Lower leg skin (tissue), 4 donors: ENCODE measurements around the gene DCAF17. TPM values are rescaled to one million over a fixed set of nuclear protein-coding genes. Genes with fewer than 3 reads are reported as not detected.

ENCODE experiments used
- DNase-seq, 2 donors: peaks; one replicate each; pipeline ENCODE4 v3.0.0-alpha.2; 2019; ENCODE audit warnings: low spot score in 2 of 2
- H3K4me3 ChIP-seq: fragments of 200-600 bp; sonication (generic); 2 replicates; pipeline ENCODE4 v1.5.1; 2017; ENCODE audit warnings: mild to moderate bottlenecking, low read depth; ENCODE audit not compliant: poor library complexity, severe bottlenecking
- POLR2A ChIP-seq, 2 donors: fragments of 450-650 bp; IDR thresholded peaks; one replicate each; pipeline ENCODE4 v1.6.1; 2016 to 2017; ENCODE audit warnings: antibody characterized with exemption in 2 of 2, mild to moderate bottlenecking in 1 of 2, moderate library complexity in 1 of 2
- WGBS, 2 donors: methylation state at CpG; one replicate each; pipeline ENCODE4 v1.1.5; 2018; 5-methylcytosine and 5-hydroxymethylcytosine counted together
- intact Hi-C: fragments of 100-400 bp; cut with DNase I; formaldehyde crosslinking; loops from one replicate; pipeline ENCODE4 v1.15.0; 2023; ENCODE audit warnings: low total_unique reads
- total RNA-seq, 4 donors: library from RNA; depleted of rRNA; stranded (reverse); fragments of >200 nt; gene quantifications; one replicate each; pipeline ENCODE4 v1.1.0, GENCODE V29; 2016
- TF ChIP-seq, protein P1 (sequence below), 3 donors: fragments of 450-650 bp; IDR thresholded peaks; one replicate each; pipeline ENCODE4 v1.5.1; 2016; ENCODE audit warnings: antibody characterized with exemption in 3 of 3, mild to moderate bottlenecking in 3 of 3, moderate library complexity in 2 of 3

The DCAF17 gene
- total RNA-seq, 4 donors from 2014 or later, result 10.5 to 17.1 (median 14.0) TPM

DNA sequence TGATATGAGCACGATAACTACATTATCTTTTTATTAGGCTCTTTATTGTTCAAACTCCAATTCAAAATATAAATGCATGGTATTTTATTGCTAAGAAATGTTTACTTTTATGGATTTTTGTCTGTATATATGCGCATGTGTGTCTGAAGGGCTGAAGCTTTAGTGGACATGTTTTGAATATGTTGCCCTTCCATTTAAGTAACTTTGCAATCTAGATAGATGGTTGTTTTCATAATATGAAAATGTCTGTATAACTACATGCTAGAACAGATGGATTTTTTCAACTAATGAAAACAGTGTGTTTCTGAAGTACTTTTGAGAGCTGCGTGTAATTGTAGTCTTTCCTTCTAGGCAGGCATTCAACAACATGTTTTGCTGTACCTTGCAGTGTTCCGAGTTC is 18.7 kb downstream of the DCAF17 start:
- H3K4me3 ChIP-seq, result no peak overlapping the region
- intact Hi-C loops, result no loop called here
- DNase-seq, result no peak
- TF ChIP-seq, protein P1, sequence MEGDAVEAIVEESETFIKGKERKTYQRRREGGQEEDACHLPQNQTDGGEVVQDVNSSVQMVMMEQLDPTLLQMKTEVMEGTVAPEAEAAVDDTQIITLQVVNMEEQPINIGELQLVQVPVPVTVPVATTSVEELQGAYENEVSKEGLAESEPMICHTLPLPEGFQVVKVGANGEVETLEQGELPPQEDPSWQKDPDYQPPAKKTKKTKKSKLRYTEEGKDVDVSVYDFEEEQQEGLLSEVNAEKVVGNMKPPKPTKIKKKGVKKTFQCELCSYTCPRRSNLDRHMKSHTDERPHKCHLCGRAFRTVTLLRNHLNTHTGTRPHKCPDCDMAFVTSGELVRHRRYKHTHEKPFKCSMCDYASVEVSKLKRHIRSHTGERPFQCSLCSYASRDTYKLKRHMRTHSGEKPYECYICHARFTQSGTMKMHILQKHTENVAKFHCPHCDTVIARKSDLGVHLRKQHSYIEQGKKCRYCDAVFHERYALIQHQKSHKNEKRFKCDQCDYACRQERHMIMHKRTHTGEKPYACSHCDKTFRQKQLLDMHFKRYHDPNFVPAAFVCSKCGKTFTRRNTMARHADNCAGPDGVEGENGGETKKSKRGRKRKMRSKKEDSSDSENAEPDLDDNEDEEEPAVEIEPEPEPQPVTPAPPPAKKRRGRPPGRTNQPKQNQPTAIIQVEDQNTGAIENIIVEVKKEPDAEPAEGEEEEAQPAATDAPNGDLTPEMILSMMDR (IDR thresholded peaks at IDR 0.05), result no peak
- no peak for TF ChIP-seq POLR2A (IDR thresholded peaks at IDR 0.05)
- 91 to 95% methylated on average over 4 of the region's 4 CpGs for WGBS, 2 donors

DNA sequence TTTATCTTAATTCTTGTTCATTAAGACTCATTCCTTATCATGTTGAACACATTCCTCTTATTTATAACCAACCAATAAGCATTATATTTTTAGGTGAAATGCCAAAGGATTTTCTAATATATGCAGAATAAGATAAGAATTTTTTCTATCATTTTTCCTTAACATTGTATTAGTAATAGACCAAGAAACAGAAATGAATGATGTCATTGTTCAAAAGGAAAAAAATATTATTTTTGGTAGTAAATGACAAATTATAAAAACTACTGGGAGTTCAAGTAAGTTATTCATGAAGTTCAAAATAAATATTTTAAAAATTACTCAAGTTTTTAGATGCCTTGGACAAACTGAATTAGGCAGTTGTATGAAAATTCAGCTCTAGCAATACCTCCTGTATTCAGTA is 25.5 kb downstream of the DCAF17 start:
- H3K4me3 ChIP-seq, result no peak overlapping the region
- intact Hi-C loops, result no loop called here
- TF ChIP-seq, protein P1 (IDR thresholded peaks at IDR 0.05), result no peak
- no peak for TF ChIP-seq POLR2A (IDR thresholded peaks at IDR 0.05)
- no peak for DNase-seq

DNA sequence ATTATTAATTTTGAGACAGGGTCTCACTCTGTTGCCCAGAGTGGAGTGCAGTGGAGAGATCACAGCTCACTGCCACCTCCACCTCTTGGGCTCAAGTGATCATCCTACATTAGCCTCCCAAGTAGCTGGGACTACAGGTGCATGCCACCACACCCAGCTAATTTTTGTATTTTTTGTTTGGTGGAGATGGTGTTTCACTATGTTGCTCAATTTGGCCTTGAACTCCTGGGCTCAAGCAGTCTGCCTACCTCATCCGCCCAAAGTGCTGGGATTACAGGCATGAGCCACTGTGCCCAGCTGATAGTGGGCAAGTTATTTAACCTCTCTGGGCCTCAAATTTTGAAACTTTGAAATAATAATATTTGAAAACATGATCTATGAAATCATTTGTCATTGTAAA is 26.5 kb downstream of the DCAF17 start:
- intact Hi-C loops, result no loop called here
- 96 to 97% methylated on average over 1 of the region's 1 CpG for WGBS, 2 donors
- no peak for TF ChIP-seq POLR2A (IDR thresholded peaks at IDR 0.05)
- TF ChIP-seq, protein P1 (IDR thresholded peaks at IDR 0.05), result no peak
- no peak overlapping the region for H3K4me3 ChIP-seq
- DNase-seq, result no peak

DNA sequence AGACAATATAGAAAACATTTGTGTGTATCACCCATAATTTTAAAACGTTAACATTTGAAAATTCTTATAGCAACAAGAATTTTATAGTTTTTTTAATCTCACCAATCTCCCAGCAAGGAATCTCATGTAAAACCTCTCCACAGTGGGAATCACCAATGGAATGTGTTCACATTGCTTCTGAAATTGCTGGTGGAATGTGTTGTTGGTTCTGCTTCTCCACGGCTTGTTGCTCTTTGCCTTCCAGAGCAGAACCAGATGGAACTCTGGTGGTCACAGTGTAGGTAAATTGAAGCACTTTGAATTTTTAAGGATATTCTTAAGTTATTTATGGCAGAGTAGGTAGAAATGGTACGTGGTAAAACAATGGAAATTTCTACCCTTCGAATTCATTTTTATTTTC is 35.1 kb downstream of the DCAF17 start:
- DNase-seq, result no peak
- intact Hi-C loops, result no loop called here
- H3K4me3 ChIP-seq, result no peak overlapping the region
- whole genome bisulfite sequencing, 2 donors, result 92 to 93% methylated on average over 4 of the region's 4 CpGs
- TF ChIP-seq, protein P1 (IDR thresholded peaks at IDR 0.05), result no peak
- TF ChIP-seq POLR2A (IDR thresholded peaks at IDR 0.05), result no peak

DNA sequence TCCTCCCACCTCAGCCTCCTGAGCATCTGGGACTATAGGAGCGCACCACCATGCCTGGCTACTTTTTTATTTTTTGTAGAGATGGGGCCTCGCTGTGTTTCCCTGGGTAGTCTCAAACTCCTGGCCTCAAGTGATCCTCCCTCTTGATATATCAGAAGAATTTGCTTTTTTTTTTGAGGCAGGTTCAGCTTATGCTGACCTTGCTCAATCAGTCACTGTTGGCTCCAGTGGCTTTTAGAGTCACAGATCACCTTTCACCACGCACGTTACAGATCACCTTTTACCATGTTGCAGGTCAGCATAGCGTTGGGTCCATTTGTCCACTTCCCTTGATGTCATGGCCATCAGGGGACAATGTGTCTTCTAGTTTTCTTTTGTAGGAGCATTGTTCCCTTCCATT is 36.1 kb downstream of the DCAF17 start:
- WGBS, 2 donors, result 83 to 90% methylated on average over 5 of the region's 5 CpGs
- no peak for DNase-seq
- intact Hi-C loops, result no loop called here
- no peak overlapping the region for H3K4me3 ChIP-seq
- TF ChIP-seq POLR2A (IDR thresholded peaks at IDR 0.05), result no peak
- TF ChIP-seq, protein P1 (IDR thresholded peaks at IDR 0.05), result no peak

DNA sequence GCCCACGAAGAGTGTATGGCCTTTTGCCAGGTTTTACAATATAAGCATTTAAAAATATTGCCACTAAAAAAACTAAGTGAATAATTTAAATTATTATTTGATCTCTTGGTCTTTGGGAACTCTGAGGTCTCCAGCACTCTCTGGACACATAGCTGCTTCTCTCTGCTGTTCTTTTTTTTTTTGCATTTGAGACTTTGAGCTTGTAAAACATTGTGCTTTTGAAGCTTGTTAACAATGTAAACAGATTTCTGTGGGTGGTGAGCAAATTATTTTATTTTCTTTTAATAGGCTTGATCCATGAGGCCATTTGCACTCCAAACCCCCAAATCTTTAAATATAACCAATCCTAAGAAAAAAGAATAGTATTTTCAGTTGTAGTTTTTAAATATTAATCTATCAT is 42.0 kb downstream of the DCAF17 start:
- no peak for TF ChIP-seq POLR2A (IDR thresholded peaks at IDR 0.05)
- TF ChIP-seq, protein P1 (IDR thresholded peaks at IDR 0.05), result no peak
- 74 to 81% methylated on average over 1 of the region's 1 CpG for WGBS, 2 donors
- no peak overlapping the region for H3K4me3 ChIP-seq
- DNase-seq, result no peak
- intact Hi-C loops, result no loop called here
